HepG2 (cell line): ENCODE measurements around the gene KRT73.

Experiments
- CTCF ChIP-seq: sonication (generic); formaldehyde crosslinking; IDR thresholded peaks from 2 replicates; pipeline ENCODE4 v1.5.0; 2020; ENCODE audit warnings: mild to moderate bottlenecking, missing genetic modification reagents, moderate library complexity
- PHF8 ChIP-seq: sonication (generic); formaldehyde crosslinking; IDR thresholded peaks from 2 replicates; pipeline ENCODE4 v1.5.0; 2020; ENCODE audit warnings: missing genetic modification reagents
- ZNF333 ChIP-seq: sonication (generic); formaldehyde crosslinking; IDR thresholded peaks from 2 replicates; pipeline ENCODE4 v1.4.0; 2020; ENCODE audit warnings: mild to moderate bottlenecking, missing genetic modification reagents, borderline replicate concordance

GRCh38 chr12:52587563-52587962 is 30.8 kb downstream of the KRT73 start:
- no peak for TF ChIP-seq ZNF333 (CRISPR knock-in tag)
- TF ChIP-seq PHF8 (CRISPR knock-in tag) = no peak
- TF ChIP-seq CTCF (CRISPR knock-in tag) = no peak
